ENCODE results near the gene SAP30. TPM values are rescaled to one million over a fixed set of nuclear protein-coding genes. Genes with fewer than 3 reads are reported as not detected.

Gene SAP30
- total and polyA plus RNA-seq, 10 of the 15 experiments (the other 5 are each of a cell fraction or from before 2014, with no cell fraction given): 5.0 to 56.9 (median 23.6) TPM

- TF ChIP-seq ZBTB4 (CRISPR knock-in tag; IDR thresholded peaks at IDR 0.05) (no peak), ATF7 (IDR thresholded peaks at IDR 0.05; ENCODE audit: low read depth) (peak; percentile 26; the same call in 1 of the 2 replicates), RELB (IDR thresholded peaks at IDR 0.05; ENCODE audit: low read depth) (peak; percentile 52; the same call in 1 of the 2 replicates), LARP7 (IDR thresholded peaks at IDR 0.05) (no peak; the same call in 1 of the 2 replicates), SMAD1 (IDR thresholded peaks at IDR 0.05; ENCODE audit: low read depth, partially characterized antibody) (no peak), POLR2AphosphoS2 (IDR thresholded peaks at IDR 0.05; ENCODE audit: low read depth, low read length) (peak; percentile 68), CHD2 (IDR thresholded peaks at IDR 0.05; ENCODE audit: borderline replicate concordance, low read depth, low read length) (peak; percentile 40; the same call in 1 of the 2 replicates), TBL1XR1 (IDR thresholded peaks at IDR 0.05; ENCODE audit: low read depth, low read length) (peak; percentile 73; the same call in 1 of the 2 replicates), USF1 (IDR thresholded peaks at IDR 0.05; ENCODE audit: borderline replicate concordance, extremely low read length, insufficient read depth, low read depth, low read length) (peak; percentile 79), NFXL1 (IDR thresholded peaks at IDR 0.05; ENCODE audit: borderline replicate concordance) (no peak), YBX1 (IDR thresholded peaks at IDR 0.05) (no peak), NFYB (IDR thresholded peaks at IDR 0.05; ENCODE audit: insufficient read depth, low read depth, low read length) (no peak), TARDBP (IDR thresholded peaks at IDR 0.05; ENCODE audit: borderline replicate concordance) (peak; percentile 37; the same call in 1 of the 2 replicates)
These were observed at the start of gene SAP30 (continued) for GRCh38 chr4:173370477-173371291.
